Panc1 (cell line): ENCODE results near the gene LILRA5. TPM values are rescaled to one million over a fixed set of nuclear protein-coding genes. Genes with fewer than 3 reads are reported as not detected.

ENCODE experiments used
- microRNA-seq: library from miRNA; unstranded; fragments of <30 nt; microRNA quantifications from one replicate; pipeline ENCODE4 v1.1.0, GENCODE V29; 2020; ENCODE audit not compliant: unreplicated experiment
- total RNA-seq: library from RNA; stranded (reverse); gene quantifications from one replicate; pipeline ENCODE4 v1.2.1, GENCODE V29; 2021; ENCODE audit not compliant: unreplicated experiment

Gene LILRA5
- total RNA-seq, 1 experiment from 2014 or later: not detected

Small RNA genes lying within 50 kb of the gene (microRNA-seq; reads per million reads assigned to microRNA genes)
- gene MIR4752: not detected

Other genes with a start within 250 kb of the LILRA5 start
- 1.5 TPM for gene VSTM1, start 249.3 kb downstream of the LILRA5 start, total RNA-seq
- not detected for gene TARM1, start 231.8 kb downstream of the LILRA5 start, total RNA-seq
- gene OSCAR, start 212.4 kb downstream of the LILRA5 start, total RNA-seq: 6.8 TPM
- 211 TPM for gene NDUFA3, start 210.3 kb downstream of the LILRA5 start, total RNA-seq
- 45.4 TPM for gene TFPT, start 197.5 kb downstream of the LILRA5 start, total RNA-seq
- 117 TPM for gene PRPF31, start 197.4 kb downstream of the LILRA5 start, total RNA-seq
- 111 TPM for gene CNOT3, start 175.4 kb downstream of the LILRA5 start, total RNA-seq
- gene LENG1, start 153.4 kb downstream of the LILRA5 start, total RNA-seq: 11.2 TPM
- gene TMC4, start 140.0 kb downstream of the LILRA5 start, total RNA-seq: 5.1 TPM
- 264 TPM for gene MBOAT7, start 123.6 kb downstream of the LILRA5 start, total RNA-seq
- 194 TPM for gene TSEN34, start 121.9 kb downstream of the LILRA5 start, total RNA-seq
- 823 TPM for gene RPS9, start 112.3 kb downstream of the LILRA5 start, total RNA-seq
- 0.18 TPM for gene LILRB3, start 90.2 kb downstream of the LILRA5 start, total RNA-seq
- gene LILRA6, start 70.4 kb downstream of the LILRA5 start, total RNA-seq: 0.08 TPM
- 0.05 TPM for gene LILRB5, start 55.9 kb downstream of the LILRA5 start, total RNA-seq
- not detected for gene LILRB2, start 32.1 kb downstream of the LILRA5 start, total RNA-seq
- gene LILRA4, start 26.0 kb upstream of the LILRA5 start, total RNA-seq: not detected
- gene LAIR1, start 51.8 kb upstream of the LILRA5 start, total RNA-seq: 0.05 TPM
- 0.62 TPM for gene TTYH1, start 102.3 kb upstream of the LILRA5 start, total RNA-seq
- gene LENG8, start 136.0 kb upstream of the LILRA5 start, total RNA-seq: 268 TPM
- 5.1 TPM for gene LENG9, start 150.6 kb upstream of the LILRA5 start, total RNA-seq
- 7.1 TPM for gene CDC42EP5, start 160.1 kb upstream of the LILRA5 start, total RNA-seq
- gene LAIR2, start 189.7 kb upstream of the LILRA5 start, total RNA-seq: not detected